Neutrophil (primary cell): ENCODE measurements around the gene C1orf174.

Source experiments
- H3K27ac ChIP-seq: fragments of 200-600 bp; sonication (generic); 2 replicates; pipeline ENCODE4 v1.5.1; 2016; ENCODE audit warnings: mild to moderate bottlenecking, moderate library complexity
- H3K27me3 ChIP-seq: fragments of 200-600 bp; sonication (generic); 2 replicates; pipeline ENCODE4 v1.6.0; 2016; ENCODE audit warnings: mild to moderate bottlenecking
- H3K36me3 ChIP-seq: fragments of 200-600 bp; sonication (generic); 2 replicates; pipeline ENCODE4 v1.5.1; 2017
- H3K4me1 ChIP-seq, 2 experiments: fragments of 200-600 bp in 1 of 2; sonication (generic) in 1 of 2; 1 replicate in 1 of 2; 2 replicates in 1 of 2; pipeline versions ENCODE4 v1.5.1 to v1.6.1; 2013 to 2016; ENCODE audit warnings: low read depth in 1 of 2, low read length in 1 of 2, mild to moderate bottlenecking in 1 of 2, moderate library complexity in 1 of 2; ENCODE audit not compliant: control insufficient read depth in 1 of 2, insufficient read depth in 1 of 2
- H3K4me3 ChIP-seq, 2 experiments: fragments of 200-600 bp in 1 of 2; sonication (generic) in 1 of 2; 1 replicate in 1 of 2; 2 replicates in 1 of 2; pipeline ENCODE4 v1.5.1; 2013 to 2016; ENCODE audit warnings: low read depth in 1 of 2, low read length in 1 of 2, mild to moderate bottlenecking in 1 of 2, moderate library complexity in 1 of 2
- H3K9me3 ChIP-seq: fragments of 200-600 bp; sonication (generic); 2 replicates; pipeline ENCODE4 v1.5.1; 2016
- CTCF ChIP-seq: fragments of 200-600 bp; sonication (generic); IDR thresholded peaks from 2 replicates; pipeline ENCODE4 v1.5.1; 2016; ENCODE audit warnings: antibody characterized with exemption

C1orf174 gene

GRCh38 chr1:3928586-3928985, 28.5 kb upstream of the C1orf174 start:
- Histone ChIP-seq H3K27me3 (peaks cover 7% of the 10 kb centered on the region), H3K4me1 (no peaks in the 10 kb centered on the region), H3K9me3 (no peaks in the 10 kb centered on the region), H3K36me3 (no peaks in the 10 kb centered on the region), H3K27ac (no peak overlapping the region), H3K4me3 (no peak overlapping the region)
- TF ChIP-seq CTCF = no peak

- Histone ChIP-seq H3K27ac (no peak overlapping the region), H3K4me1 (no peaks in the 10 kb centered on the region), H3K9me3 (no peaks in the 10 kb centered on the region), H3K4me3 (no peak overlapping the region), H3K27me3 (peaks cover 7% of the 10 kb centered on the region), H3K36me3 (no peaks in the 10 kb centered on the region)
- TF ChIP-seq CTCF = no peak
These were observed 26.9 kb upstream of the C1orf174 start for GRCh38 chr1:3926956-3927355.

- H3K4me1 ChIP-seq = no peaks in the 10 kb centered on the region
- H3K36me3 ChIP-seq = no peaks in the 10 kb centered on the region
- no peak overlapping the region for H3K4me3 ChIP-seq
- H3K27me3 ChIP-seq = no peaks in the 10 kb centered on the region
- H3K9me3 ChIP-seq = no peaks in the 10 kb centered on the region
- no peak overlapping the region for H3K27ac ChIP-seq
- TF ChIP-seq CTCF = no peak
These were observed 25.7 kb upstream of the C1orf174 start for GRCh38 chr1:3925762-3926161.

- H3K4me1 ChIP-seq = no peaks in the 10 kb centered on the region
- no peak overlapping the region for H3K4me3 ChIP-seq
- H3K27me3 ChIP-seq = no peaks in the 10 kb centered on the region
- no peak overlapping the region for H3K27ac ChIP-seq
- TF ChIP-seq CTCF = no peak
- H3K9me3 ChIP-seq = no peaks in the 10 kb centered on the region
- no peaks in the 10 kb centered on the region for H3K36me3 ChIP-seq
These were observed 25.2 kb upstream of the C1orf174 start for GRCh38 chr1:3925256-3925655.

- H3K36me3 ChIP-seq = no peaks in the 10 kb centered on the region
- no peaks in the 10 kb centered on the region for H3K27me3 ChIP-seq
- no peak overlapping the region for H3K4me3 ChIP-seq
- H3K9me3 ChIP-seq = no peaks in the 10 kb centered on the region
- no peak for TF ChIP-seq CTCF
- H3K27ac ChIP-seq = no peak overlapping the region
- H3K4me1 ChIP-seq = no peaks in the 10 kb centered on the region
These were observed 24.8 kb upstream of the C1orf174 start for GRCh38 chr1:3924825-3925220.
